H7 (cell line): ENCODE measurements around the gene PRLHR. TPM values are rescaled to one million over a fixed set of nuclear protein-coding genes. Genes with fewer than 3 reads are reported as not detected.

ENCODE experiments used
- DNase-seq: peaks from one replicate; pipeline ENCODE4 v3.0.0; 2012
- H3K27me3 ChIP-seq: 2 replicates; pipeline ENCODE4 v1.6.0; 2011; ENCODE audit warnings: mild to moderate bottlenecking, low read length; ENCODE audit not compliant: control insufficient read depth, insufficient read depth
- H3K36me3 ChIP-seq: replicated peaks from 2 replicates; pipeline ENCODE4 v1.5.1; 2011; ENCODE audit warnings: low read length; ENCODE audit not compliant: control insufficient read depth, insufficient read depth
- H3K4me3 ChIP-seq: 2 replicates; pipeline ENCODE4 v1.5.1; 2011; ENCODE audit warnings: low read depth, mild to moderate bottlenecking, control low read depth, low read length, moderate library complexity; ENCODE audit not compliant: insufficient read depth
- total RNA-seq: library from RNA; depleted of rRNA; stranded (reverse); fragments of >200 nt; shearing (Covaris generic); gene quantifications from 2 replicates; pipeline ENCODE4 v1.2.3, GENCODE V29; 2014

PRLHR gene
- total RNA-seq, 1 experiment from 2014 or later: not detected

DNA sequence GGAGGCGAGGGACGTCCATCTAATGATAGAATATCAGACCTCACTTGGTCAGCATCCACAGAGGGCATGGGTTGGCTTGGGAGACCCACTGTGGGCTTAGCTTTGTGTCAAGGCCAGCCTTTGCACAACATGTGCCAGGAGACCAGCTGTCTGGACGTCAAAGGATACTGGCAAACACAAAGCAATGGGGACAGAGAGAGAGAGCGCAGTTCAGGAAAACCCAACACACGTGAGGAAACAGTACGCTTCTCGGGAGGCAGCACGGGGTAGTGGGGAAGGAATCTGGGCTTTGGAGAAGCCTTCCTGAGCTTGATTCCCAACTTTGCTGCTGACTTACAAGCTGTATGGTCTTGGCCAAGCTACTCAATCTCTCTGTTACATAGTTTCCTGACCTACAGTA lies 14.7 kb downstream of the PRLHR start:
- no peak for DNase-seq
- Histone ChIP-seq H3K36me3 (no peaks in the 10 kb centered on the region), H3K27me3 (no peaks in the 10 kb centered on the region), H3K4me3 (no peak overlapping the region)

- Histone ChIP-seq H3K36me3 (no peaks in the 10 kb centered on the region), H3K27me3 (no peaks in the 10 kb centered on the region; the same call in 1 of the 2 replicates), H3K4me3 (no peak overlapping the region)
- no peak for DNase-seq
Observed at GRCh38 chr10:118573512-118573911, 21.9 kb downstream of the PRLHR start.

GRCh38 chr10:118572256-118573041 lies 23.0 kb downstream of the PRLHR start:
- no peaks in the 10 kb centered on the region for H3K36me3 ChIP-seq
- no peak overlapping the region for H3K4me3 ChIP-seq
- no peak for DNase-seq
- H3K27me3 ChIP-seq: no peaks in the 10 kb centered on the region; the same call in 1 of the 2 replicates

- Histone ChIP-seq H3K36me3 (no peaks in the 10 kb centered on the region), H3K4me3 (no peak overlapping the region), H3K27me3 (no peaks in the 10 kb centered on the region; the same call in 1 of the 2 replicates)
- no peak for DNase-seq
Observed at GRCh38 chr10:118571123-118571522, 24.3 kb downstream of the PRLHR start.

- Histone ChIP-seq H3K27me3 (no peaks in the 10 kb centered on the region; the same call in 1 of the 2 replicates), H3K4me3 (no peak overlapping the region), H3K36me3 (no peaks in the 10 kb centered on the region)
- DNase-seq: no peak
Observed at GRCh38 chr10:118570591-118570990, 24.9 kb downstream of the PRLHR start.

DNA sequence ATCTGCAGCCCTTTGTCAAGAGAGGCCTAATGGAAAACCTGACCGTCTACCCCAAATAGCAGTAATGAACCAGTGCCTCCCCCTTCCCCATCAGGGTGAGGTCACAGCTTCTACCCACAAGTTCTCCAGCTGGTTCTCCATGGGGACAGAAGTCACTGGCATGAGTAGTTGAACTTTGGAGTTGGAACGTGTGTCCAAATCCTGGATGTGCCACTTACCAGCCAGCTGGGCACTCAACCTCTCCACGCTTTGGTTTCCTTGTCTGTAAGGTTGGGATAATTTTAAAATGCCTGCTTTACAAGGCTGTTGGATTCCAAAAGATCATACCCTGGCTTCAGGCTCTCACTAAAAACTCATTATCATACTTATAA lies 25.6 kb downstream of the PRLHR start:
- no peak for DNase-seq
- H3K27me3 ChIP-seq: no peaks in the 10 kb centered on the region; the same call in 1 of the 2 replicates
- no peaks in the 10 kb centered on the region for H3K36me3 ChIP-seq
- no peak overlapping the region for H3K4me3 ChIP-seq

GRCh38 chr10:118569241-118569881 lies 26.1 kb downstream of the PRLHR start:
- Histone ChIP-seq H3K27me3 (no peaks in the 10 kb centered on the region; the same call in 1 of the 2 replicates), H3K36me3 (no peaks in the 10 kb centered on the region), H3K4me3 (no peak overlapping the region)
- no peak for DNase-seq

GRCh38 chr10:118568327-118568848 lies 27.1 kb downstream of the PRLHR start:
- Histone ChIP-seq H3K27me3 (no peaks in the 10 kb centered on the region; the same call in 1 of the 2 replicates), H3K4me3 (no peak overlapping the region), H3K36me3 (no peaks in the 10 kb centered on the region)
- DNase-seq: peak; percentile 63

GRCh38 chr10:118567701-118568248 lies 27.7 kb downstream of the PRLHR start:
- Histone ChIP-seq H3K27me3 (no peaks in the 10 kb centered on the region; the same call in 1 of the 2 replicates), H3K36me3 (no peaks in the 10 kb centered on the region), H3K4me3 (no peak overlapping the region)
- DNase-seq: no peak

- H3K27me3 ChIP-seq: no peaks in the 10 kb centered on the region; the same call in 1 of the 2 replicates
- no peak for DNase-seq
- no peak overlapping the region for H3K4me3 ChIP-seq
- H3K36me3 ChIP-seq: no peaks in the 10 kb centered on the region
Observed at GRCh38 chr10:118566911-118567310, 28.5 kb downstream of the PRLHR start.

- Histone ChIP-seq H3K36me3 (no peaks in the 10 kb centered on the region), H3K4me3 (no peak overlapping the region), H3K27me3 (no peaks in the 10 kb centered on the region; the same call in 1 of the 2 replicates)
- no peak for DNase-seq
Observed at GRCh38 chr10:118565301-118566075, 30.0 kb downstream of the PRLHR start.

DNA sequence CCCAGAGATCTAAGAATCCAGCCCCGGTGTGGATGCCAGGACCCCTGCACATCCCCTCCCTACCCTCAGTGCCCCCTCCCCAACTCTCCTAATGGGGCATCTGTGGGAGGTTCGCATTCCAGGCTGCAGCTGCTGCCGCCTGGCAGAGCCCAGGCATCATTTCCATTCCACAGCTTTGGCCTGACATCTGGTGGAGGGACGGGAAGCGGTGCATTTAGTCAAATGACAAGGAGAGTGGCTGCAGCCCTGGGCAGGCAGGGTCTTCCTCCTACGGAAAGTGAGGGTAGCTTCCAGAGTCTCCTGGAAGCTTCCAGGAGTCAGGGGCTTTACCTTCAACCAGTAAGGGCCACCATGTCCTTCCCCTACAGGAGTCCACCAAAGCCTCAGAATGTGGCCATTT lies 30.8 kb downstream of the PRLHR start:
- H3K4me3 ChIP-seq: no peak overlapping the region
- H3K27me3 ChIP-seq: no peaks in the 10 kb centered on the region; the same call in 1 of the 2 replicates
- peak; percentile 75 for DNase-seq
- H3K36me3 ChIP-seq: no peaks in the 10 kb centered on the region

DNA sequence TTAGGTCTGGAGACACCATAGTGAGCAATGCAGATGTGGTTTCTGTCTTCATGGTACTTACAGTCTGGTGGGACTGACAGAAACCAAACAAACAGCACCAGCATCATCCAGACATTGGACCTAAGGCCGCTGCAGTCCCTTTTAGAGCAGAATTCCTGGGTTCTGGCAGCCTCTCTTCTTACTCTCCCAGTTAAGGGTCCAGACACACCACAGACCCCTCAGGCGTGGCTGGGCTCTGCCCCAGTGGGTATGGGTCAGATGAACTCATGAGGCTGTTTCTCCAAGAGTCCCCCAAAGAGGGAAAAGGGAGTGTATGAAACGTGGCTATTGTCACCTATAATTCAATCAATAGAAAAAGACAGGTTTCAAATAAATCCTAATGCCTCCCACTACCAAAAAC lies 31.3 kb downstream of the PRLHR start:
- Histone ChIP-seq H3K27me3 (no peaks in the 10 kb centered on the region), H3K36me3 (no peaks in the 10 kb centered on the region), H3K4me3 (no peak overlapping the region)
- no peak for DNase-seq

- Histone ChIP-seq H3K36me3 (no peaks in the 10 kb centered on the region), H3K4me3 (no peak overlapping the region), H3K27me3 (no peaks in the 10 kb centered on the region)
- no peak for DNase-seq
Observed at GRCh38 chr10:118563373-118563890, 32.0 kb downstream of the PRLHR start.
